Peyer's patch (tissue), 4 donors: ENCODE results near the gene TIMM13. TPM values are rescaled to one million over a fixed set of nuclear protein-coding genes. Genes with fewer than 3 reads are reported as not detected.

Experiments used
- DNase-seq, 3 donors: peaks; one replicate each; pipeline ENCODE4 v3.0.0-alpha.2; 2017 to 2019
- H3K27ac ChIP-seq, 4 donors: fragments of 200-600 bp; sonication (generic); one replicate each; pipeline ENCODE4 v1.5.1; 2016 to 2019
- H3K27me3 ChIP-seq, 2 donors: fragments of 200-600 bp; sonication (generic); one replicate each; pipeline ENCODE4 v1.5.1; 2019
- H3K36me3 ChIP-seq, 3 donors: fragments of 200-600 bp; sonication (generic); one replicate each; pipeline ENCODE4 v1.5.1; 2016 to 2019
- H3K4me1 ChIP-seq, 4 donors: fragments of 200-600 bp; sonication (generic); one replicate each; pipeline ENCODE4 v1.5.1; 2016 to 2019
- H3K4me3 ChIP-seq, 4 donors: fragments of 200-600 bp; sonication (generic); 1 replicate in 3 of 4; 2 replicates in 1 of 4; pipeline ENCODE4 v1.5.1; 2016 to 2019; ENCODE audit warnings: mild to moderate bottlenecking in 1 of 4
- H3K9me3 ChIP-seq, 4 donors: fragments of 200-600 bp; sonication (generic); one replicate each; pipeline ENCODE4 v1.5.1; 2016 to 2019; ENCODE audit warnings: mild to moderate bottlenecking in 1 of 4
- CTCF ChIP-seq, 6 experiments: fragments of 450-650 bp in 4 of 6; fragments of 200-600 bp in 2 of 6; sonication (generic) in 1 of 6; IDR thresholded peaks; one replicate each; pipeline ENCODE4 v1.5.1; 2017 to 2019; ENCODE audit warnings: antibody characterized with exemption in 6 of 6, mild to moderate bottlenecking in 3 of 6, moderate library complexity in 1 of 6
- POLR2A ChIP-seq, 2 donors: fragments of 450-650 bp; IDR thresholded peaks; one replicate each; pipeline ENCODE4 v1.5.1; 2017; ENCODE audit warnings: antibody characterized with exemption in 2 of 2, mild to moderate bottlenecking in 2 of 2, moderate library complexity in 2 of 2
- total RNA-seq, 4 donors: library from RNA; depleted of rRNA; stranded (reverse); fragments of >200 nt; gene quantifications; one replicate each; pipeline ENCODE4 v1.1.0, GENCODE V29; 2016

The TIMM13 gene
- total RNA-seq, 4 donors from 2014 or later: 28.1 to 44.4 (median 44.0) TPM

- Histone ChIP-seq H3K9me3 (no peaks in the 10 kb centered on the region), H3K4me3 (no peak overlapping the region), H3K27me3 (no peaks in the 10 kb centered on the region), H3K36me3 (no peaks in the 10 kb centered on the region), H3K4me1 (peaks cover 0 to 5% (median 0%) of the 10 kb centered on the region in 4 donors), H3K27ac (no peak overlapping the region)
- DNase-seq: peak in 2 of 3 donors; percentile 38 to 65
- TF ChIP-seq POLR2A (IDR thresholded peaks at IDR 0.05) (no peak), CTCF (IDR thresholded peaks at IDR 0.05) (peak; percentile 56 to 87 (median 80))
These were observed 36.2 kb downstream of the TIMM13 start for GRCh38 chr19:2391118-2391725.

GRCh38 chr19:2389594-2389993 is 37.8 kb downstream of the TIMM13 start:
- peaks cover 0 to 3% (median 0%) of the 10 kb centered on the region in 4 donors for H3K4me1 ChIP-seq
- H3K27ac ChIP-seq: no peak overlapping the region
- H3K9me3 ChIP-seq: no peaks in the 10 kb centered on the region
- no peak for TF ChIP-seq CTCF (IDR thresholded peaks at IDR 0.05)
- TF ChIP-seq POLR2A (IDR thresholded peaks at IDR 0.05): no peak
- H3K27me3 ChIP-seq: no peaks in the 10 kb centered on the region
- no peak overlapping the region for H3K4me3 ChIP-seq
- DNase-seq: no peak
- H3K36me3 ChIP-seq: no peaks in the 10 kb centered on the region

GRCh38 chr19:2387367-2388288 is 39.8 kb downstream of the TIMM13 start:
- TF ChIP-seq POLR2A (IDR thresholded peaks at IDR 0.05): no peak
- Histone ChIP-seq H3K4me3 (no peak overlapping the region), H3K27ac (no peak overlapping the region), H3K36me3 (no peaks in the 10 kb centered on the region), H3K4me1 (peaks cover 0 to 3% (median 0%) of the 10 kb centered on the region in 4 donors), H3K27me3 (no peaks in the 10 kb centered on the region), H3K9me3 (no peaks in the 10 kb centered on the region)
- DNase-seq: no peak

- H3K27me3 ChIP-seq: no peaks in the 10 kb centered on the region
- H3K4me1 ChIP-seq: peaks cover 0 to 3% (median 0%) of the 10 kb centered on the region in 4 donors
- H3K27ac ChIP-seq: peak overlapping the region in 1 of 4 donors; percentile 65
- no peaks in the 10 kb centered on the region for H3K36me3 ChIP-seq
- peak in 2 of 3 donors; percentile 71 to 75 for DNase-seq
- H3K4me3 ChIP-seq: peak overlapping the region in 1 of 4 donors; percentile 8
- TF ChIP-seq CTCF (IDR thresholded peaks at IDR 0.05) (no peak), POLR2A (IDR thresholded peaks at IDR 0.05) (no peak)
- H3K9me3 ChIP-seq: no peaks in the 10 kb centered on the region
These were observed 42.2 kb downstream of the TIMM13 start for GRCh38 chr19:2385053-2385721.

- H3K4me3 ChIP-seq: no peak overlapping the region
- no peaks in the 10 kb centered on the region for H3K9me3 ChIP-seq
- DNase-seq: no peak
- peaks cover 0 to 3% (median 0%) of the 10 kb centered on the region in 4 donors for H3K4me1 ChIP-seq
- H3K27ac ChIP-seq: no peak overlapping the region
- H3K36me3 ChIP-seq: no peaks in the 10 kb centered on the region
- no peaks in the 10 kb centered on the region for H3K27me3 ChIP-seq
- TF ChIP-seq POLR2A (IDR thresholded peaks at IDR 0.05) (no peak), CTCF (IDR thresholded peaks at IDR 0.05) (no peak)
These were observed 44.7 kb downstream of the TIMM13 start for GRCh38 chr19:2382530-2383222.
